AG04450 (cell line): ENCODE results near the gene TENT4B. TPM values are rescaled to one million over a fixed set of nuclear protein-coding genes. Genes with fewer than 3 reads are reported as not detected.

Experiments used
- CTCF ChIA-PET: fragments of 300-600, 350-600 bp; formaldehyde crosslinking; extraction: SDS; loops from one replicate; lab custom pipeline; 2022; ENCODE audit warnings: antibody characterized with exemption, inconsistent platforms; lab: Charles Lee
- POLR2A ChIA-PET: fragments of 350-600 bp; formaldehyde crosslinking; extraction: SDS; loops from one replicate; lab custom pipeline; 2021; ENCODE audit warnings: antibody characterized with exemption, inconsistent platforms; lab: Yijun Ruan, JAX
- DNase-seq: peaks from one replicate; pipeline ENCODE4 v3.0.0-alpha.2; 2011; ENCODE audit warnings: low read depth, low spot score
- H3K27ac ChIP-seq: one replicate; pipeline ENCODE4 v1.5.1; 2012; ENCODE audit warnings: low read depth, low read length, control low read depth
- H3K27me3 ChIP-seq: one replicate; pipeline ENCODE4 v1.6.0; 2012; ENCODE audit warnings: low read length; ENCODE audit not compliant: control insufficient read depth, insufficient read depth
- H3K4me3 ChIP-seq: 2 replicates; pipeline ENCODE4 v1.5.1; 2011; ENCODE audit warnings: mild to moderate bottlenecking, low read depth, low read length, control low read depth
- H3K9me3 ChIP-seq: 2 replicates; pipeline ENCODE4 v1.5.1; 2012; ENCODE audit warnings: low read length; ENCODE audit not compliant: control insufficient read depth, insufficient read depth
- CTCF ChIP-seq: IDR thresholded peaks from 2 replicates; pipeline ENCODE4 v1.5.1; 2011; ENCODE audit warnings: low read depth, low read length, control low read depth, inconsistent platforms
- polyA plus RNA-seq: library from polyadenylated mRNA; depleted of rRNA; stranded (reverse); fragments of >200 nt; gene quantifications from 2 replicates; pipeline ENCODE4 v1.2.3, GENCODE V29; 2011

TENT4B gene
- polyA plus RNA-seq, 1 experiment, result 8.9 TPM

GRCh38 chr16:50133214-50133613, 19.9 kb upstream of the TENT4B start:
- ChIA-PET CTCF (no interaction called here), POLR2A (no interaction called here)
- peaks cover 12% of the 10 kb centered on the region for H3K27me3 ChIP-seq
- no peak overlapping the region for H3K4me3 ChIP-seq
- H3K27ac ChIP-seq, result no peak overlapping the region
- DNase-seq, result no peak
- no peaks in the 10 kb centered on the region for H3K9me3 ChIP-seq
- TF ChIP-seq CTCF, result no peak

- H3K4me3 ChIP-seq, result no peak overlapping the region
- CTCF ChIA-PET, result interaction anchor here (0.8 to 1.4 kb wide), 2 partner anchors 74 to 75 kb away, joined by 3 to 5 read pairs; no protein-coding TSS in a partner anchor
- POLR2A ChIA-PET, result no interaction called here
- no peak overlapping the region for H3K27ac ChIP-seq
- TF ChIP-seq CTCF, result no peak
- H3K9me3 ChIP-seq, result no peaks in the 10 kb centered on the region
- peaks cover 5% of the 10 kb centered on the region for H3K27me3 ChIP-seq
- DNase-seq, result no peak
These were observed 16.7 kb upstream of the TENT4B start for GRCh38 chr16:50136399-50136798.

GRCh38 chr16:50137268-50137667, 15.8 kb upstream of the TENT4B start:
- ChIA-PET CTCF (no interaction called here), POLR2A (no interaction called here)
- no peak for DNase-seq
- TF ChIP-seq CTCF, result no peak
- Histone ChIP-seq H3K27me3 (peaks cover 5% of the 10 kb centered on the region), H3K27ac (no peak overlapping the region), H3K4me3 (no peak overlapping the region), H3K9me3 (no peaks in the 10 kb centered on the region)

GRCh38 chr16:50139580-50139979, 13.5 kb upstream of the TENT4B start:
- no peak overlapping the region for H3K27ac ChIP-seq
- peaks cover 3% of the 10 kb centered on the region for H3K27me3 ChIP-seq
- DNase-seq, result no peak
- ChIA-PET CTCF (no interaction called here), POLR2A (interaction anchor here (0.7 kb wide), 1 partner anchor 12 kb away, joined by 3 read pairs; no protein-coding TSS in a partner anchor)
- TF ChIP-seq CTCF, result no peak
- no peaks in the 10 kb centered on the region for H3K9me3 ChIP-seq
- H3K4me3 ChIP-seq, result no peak overlapping the region

GRCh38 chr16:50144211-50144610, 8.9 kb upstream of the TENT4B start:
- ChIA-PET POLR2A (no interaction called here), CTCF (no interaction called here)
- Histone ChIP-seq H3K27me3 (no peaks in the 10 kb centered on the region), H3K27ac (no peak overlapping the region), H3K9me3 (no peaks in the 10 kb centered on the region), H3K4me3 (no peak overlapping the region)
- TF ChIP-seq CTCF, result no peak
- no peak for DNase-seq
